Measurements from ENCODE around the gene CRADD. TPM values are rescaled to one million over a fixed set of nuclear protein-coding genes. Genes with fewer than 3 reads are reported as not detected.

CRADD gene
- total and polyA plus RNA-seq, 2 donors (not counting 3 experiments of a cell fraction or from before 2014, with no cell fraction given) = 11.7 to 14.5 TPM

- FAIRE-seq = no peak
- no peak for TF ChIP-seq MYC (IDR thresholded peaks at IDR 0.05; ENCODE audit: low read depth, low read length)
- TF ChIP-seq, protein P1, sequence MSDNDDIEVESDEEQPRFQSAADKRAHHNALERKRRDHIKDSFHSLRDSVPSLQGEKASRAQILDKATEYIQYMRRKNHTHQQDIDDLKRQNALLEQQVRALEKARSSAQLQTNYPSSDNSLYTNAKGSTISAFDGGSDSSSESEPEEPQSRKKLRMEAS (IDR thresholded peaks at IDR 0.05; ENCODE audit: insufficient read depth, insufficient read length) = no peak
- POLR2A ChIA-PET = no interaction called here
- Histone ChIP-seq H3K36me3 (ENCODE audit: control insufficient read depth in 2 of 2, extremely low read depth in 1 of 2, insufficient read depth in 2 of 2, low read length in 2 of 2) (no peaks in the 10 kb centered on the region), H4K20me1 (replicated peaks; ENCODE audit: control insufficient read depth, extremely low read depth, insufficient read depth, low read length) (no peaks in the 10 kb centered on the region), H3K27me3 (ENCODE audit: control insufficient read depth in 2 of 2, insufficient read depth in 2 of 2, low read length in 2 of 2) (no peaks in the 10 kb centered on the region), H3K9ac (replicated peaks; ENCODE audit: extremely low read depth, insufficient read depth, low read length) (no peak overlapping the region), H3K4me2 (ENCODE audit: insufficient read depth, low read length) (no peak overlapping the region), H3K79me2 (ENCODE audit: control insufficient read depth, insufficient read depth, low read length) (no peaks in the 10 kb centered on the region), H3K9me1 (replicated peaks; ENCODE audit: control insufficient read depth, extremely low read depth, insufficient read depth, low read length) (no peaks in the 10 kb centered on the region), H3K4me1 (ENCODE audit: control insufficient read depth, extremely low read depth, insufficient read depth, low read length) (no peaks in the 10 kb centered on the region), H3K4me3 (replicated peaks in 1 of 3; ENCODE audit: insufficient read depth in 1 of 3, low read depth in 1 of 3, low read length in 3 of 3) (no peak overlapping the region), H3K27ac (ENCODE audit: insufficient read depth, low read depth, low read length) (no peak overlapping the region), H3K9me3 (replicated peaks; ENCODE audit: control insufficient read depth, insufficient read depth, low read length) (no peaks in the 10 kb centered on the region), H2AFZ (ENCODE audit: low read depth, low read length) (no peak overlapping the region)
- no peak for DNase-seq (ENCODE audit: low read depth, low spot score)
- no TSS peak for BruUV-seq (replicated peaks)
- CTCF ChIA-PET = interaction anchor here (0.5 to 0.7 kb wide), 2 partner anchors 131 to 291 kb away, joined by 3 read pairs; no protein-coding TSS in a partner anchor
- dilution Hi-C loops (cut with MboI; ENCODE audit: extremely low pct_ligation_motif_present, low sequenced_read_pairs) (no loop called here), intact Hi-C loops (cut with micrococcal nuclease) (no loop called here)
These were observed 46.4 kb downstream of the CRADD start for GRCh38 chr12:93723568-93723930.

- H2AFZ ChIP-seq (ENCODE audit: low read depth, low read length) = no peak overlapping the region
- H3K27me3 ChIP-seq (ENCODE audit: control insufficient read depth in 2 of 2, insufficient read depth in 2 of 2, low read length in 2 of 2) = no peaks in the 10 kb centered on the region
- intact Hi-C loops (cut with micrococcal nuclease) = no loop called here
- H3K4me1 ChIP-seq (ENCODE audit: control insufficient read depth, extremely low read depth, insufficient read depth, low read length) = no peaks in the 10 kb centered on the region
- POLR2A ChIA-PET = no interaction called here
- CTCF ChIA-PET = interaction anchor here (1.2 kb wide), 1 partner anchor 12 kb away, joined by 3 read pairs; no protein-coding TSS in a partner anchor
- H3K9ac ChIP-seq (replicated peaks; ENCODE audit: extremely low read depth, insufficient read depth, low read length) = no peak overlapping the region
- FAIRE-seq = no peak
- no peaks in the 10 kb centered on the region for H3K9me1 ChIP-seq (replicated peaks; ENCODE audit: control insufficient read depth, extremely low read depth, insufficient read depth, low read length)
- H3K4me2 ChIP-seq (ENCODE audit: insufficient read depth, low read length) = no peak overlapping the region
- H3K4me3 ChIP-seq (replicated peaks in 1 of 3; ENCODE audit: insufficient read depth in 1 of 3, low read depth in 1 of 3, low read length in 3 of 3) = no peak overlapping the region
- dilution Hi-C loops (cut with MboI; ENCODE audit: extremely low pct_ligation_motif_present, low sequenced_read_pairs) = no loop called here
- no peaks in the 10 kb centered on the region for H3K36me3 ChIP-seq (ENCODE audit: control insufficient read depth in 2 of 2, extremely low read depth in 1 of 2, insufficient read depth in 2 of 2, low read length in 2 of 2)
- no peak overlapping the region for H3K27ac ChIP-seq (ENCODE audit: insufficient read depth, low read depth, low read length)
- TF ChIP-seq, protein P2, sequence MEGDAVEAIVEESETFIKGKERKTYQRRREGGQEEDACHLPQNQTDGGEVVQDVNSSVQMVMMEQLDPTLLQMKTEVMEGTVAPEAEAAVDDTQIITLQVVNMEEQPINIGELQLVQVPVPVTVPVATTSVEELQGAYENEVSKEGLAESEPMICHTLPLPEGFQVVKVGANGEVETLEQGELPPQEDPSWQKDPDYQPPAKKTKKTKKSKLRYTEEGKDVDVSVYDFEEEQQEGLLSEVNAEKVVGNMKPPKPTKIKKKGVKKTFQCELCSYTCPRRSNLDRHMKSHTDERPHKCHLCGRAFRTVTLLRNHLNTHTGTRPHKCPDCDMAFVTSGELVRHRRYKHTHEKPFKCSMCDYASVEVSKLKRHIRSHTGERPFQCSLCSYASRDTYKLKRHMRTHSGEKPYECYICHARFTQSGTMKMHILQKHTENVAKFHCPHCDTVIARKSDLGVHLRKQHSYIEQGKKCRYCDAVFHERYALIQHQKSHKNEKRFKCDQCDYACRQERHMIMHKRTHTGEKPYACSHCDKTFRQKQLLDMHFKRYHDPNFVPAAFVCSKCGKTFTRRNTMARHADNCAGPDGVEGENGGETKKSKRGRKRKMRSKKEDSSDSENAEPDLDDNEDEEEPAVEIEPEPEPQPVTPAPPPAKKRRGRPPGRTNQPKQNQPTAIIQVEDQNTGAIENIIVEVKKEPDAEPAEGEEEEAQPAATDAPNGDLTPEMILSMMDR (IDR thresholded peaks at IDR 0.05; ENCODE audit: extremely low read depth in 1 of 2, insufficient read depth in 1 of 2, low read depth in 1 of 2, low read length in 2 of 2) = no peak
- TF ChIP-seq POLR2A (IDR thresholded peaks at IDR 0.05; ENCODE audit: low read depth, low read length) = no peak
- TF ChIP-seq GATA2 (IDR thresholded peaks at IDR 0.05; ENCODE audit: insufficient read depth, insufficient read length, low read depth, low read length) = no peak
- TF ChIP-seq, protein P1 (IDR thresholded peaks at IDR 0.05; ENCODE audit: insufficient read depth, insufficient read length) = no peak
- no peak for TF ChIP-seq JUN (IDR thresholded peaks at IDR 0.05; ENCODE audit: borderline replicate concordance, insufficient read depth, insufficient read length, low read depth)
- no peak for TF ChIP-seq POLR2AphosphoS5 (IDR thresholded peaks at IDR 0.05; ENCODE audit: insufficient read depth, low read depth, low read length)
- DNase-seq (ENCODE audit: low read depth, low spot score) = no peak
- BruUV-seq (replicated peaks) = no TSS peak
- H4K20me1 ChIP-seq (replicated peaks; ENCODE audit: control insufficient read depth, extremely low read depth, insufficient read depth, low read length) = peaks cover 2% of the 10 kb centered on the region
- H3K9me3 ChIP-seq (replicated peaks; ENCODE audit: control insufficient read depth, insufficient read depth, low read length) = no peaks in the 10 kb centered on the region
- no peaks in the 10 kb centered on the region for H3K79me2 ChIP-seq (ENCODE audit: control insufficient read depth, insufficient read depth, low read length)
These were observed 48.4 kb downstream of the CRADD start for GRCh38 chr12:93725531-93725930.
